ENCODE data around the gene DLG2. TPM values are rescaled to one million over a fixed set of nuclear protein-coding genes. Genes with fewer than 3 reads are reported as not detected.

Gene DLG2
- polyA plus RNA-seq, 3 donors = 0.24 to 0.39 TPM; not detected in 1

GRCh38 chr11:84655712-84656111 lies 971.4 kb downstream of the DLG2 start:
- peaks cover 0 to 7% (median 2%) of the 10 kb centered on the region in 7 donors for H3K9me3 Mint-ChIP-seq

GRCh38 chr11:84648471-84648870 lies 978.7 kb downstream of the DLG2 start:
- no peaks in the 10 kb centered on the region for H3K27me3 ChIP-seq (ENCODE audit: control insufficient read depth in 2 of 2, insufficient read depth in 2 of 2, low read length in 2 of 2)
- WGBS (ENCODE audit: insufficient coverage) = 100% methylated on average over 2 of the region's 5 CpGs
- no peak overlapping the region for H3K9ac ChIP-seq (ENCODE audit: insufficient read depth, low read length, poor library complexity, severe bottlenecking)
- no peaks in the 10 kb centered on the region for H3K36me3 ChIP-seq (replicated peaks in 1 of 2; ENCODE audit: control insufficient read depth in 1 of 2, insufficient read depth in 2 of 2, low read length in 2 of 2)
- H3K4me2 ChIP-seq (replicated peaks; ENCODE audit: extremely low read depth, low read length, poor library complexity, severe bottlenecking) = no peak overlapping the region
- intact Hi-C loops (cut with micrococcal nuclease) = no loop called here
- H4K20me1 ChIP-seq (ENCODE audit: insufficient read depth, low read length) = no peaks in the 10 kb centered on the region
- TF ChIP-seq CTCF (IDR thresholded peaks at IDR 0.05) = no peak
- H3K36me3 Mint-ChIP-seq = no peaks in the 10 kb centered on the region
- no peaks in the 10 kb centered on the region for H3K4me1 Mint-ChIP-seq
- H3K4me1 ChIP-seq (ENCODE audit: control insufficient read depth in 1 of 2, insufficient read depth in 2 of 2, low read length in 2 of 2) = no peaks in the 10 kb centered on the region
- H3K4me3 ChIP-seq (replicated peaks in 1 of 3; ENCODE audit: low read depth in 2 of 3, low read length in 3 of 3) = no peak overlapping the region
- no peak overlapping the region for H3K4me3 Mint-ChIP-seq
- H3K27me3 Mint-ChIP-seq (ENCODE audit: low read depth in 3 of 3) = peaks cover 0 to 2% (median 0%) of the 10 kb centered on the region in 3 donors
- no peak overlapping the region for H3K27ac ChIP-seq (ENCODE audit: low read depth in 1 of 2, low read length in 2 of 2)
- no peak overlapping the region for H2AFZ ChIP-seq (ENCODE audit: insufficient read depth, low read depth, low read length, poor library complexity, severe bottlenecking)
- no peaks in the 10 kb centered on the region for H3K79me2 ChIP-seq (ENCODE audit: insufficient read depth, low read length)
- H3K9me3 Mint-ChIP-seq = peaks cover 0 to 5% (median 0%) of the 10 kb centered on the region in 7 donors
- H3K9me3 ChIP-seq (replicated peaks in 1 of 2; ENCODE audit: control insufficient read depth in 1 of 2, insufficient read depth in 1 of 2, low read length in 2 of 2) = no peaks in the 10 kb centered on the region
- DNase-seq = no peak
- H3K27ac Mint-ChIP-seq = no peak overlapping the region

More at GRCh38 chr11:84655712-84656111, 971.4 kb downstream of the DLG2 start:
- DNase-seq = no peak
- no peaks in the 10 kb centered on the region for H3K36me3 ChIP-seq (replicated peaks in 1 of 2; ENCODE audit: control insufficient read depth in 1 of 2, insufficient read depth in 2 of 2, low read length in 2 of 2)
- intact Hi-C loops (cut with micrococcal nuclease) = no loop called here
- no peaks in the 10 kb centered on the region for H3K79me2 ChIP-seq (ENCODE audit: insufficient read depth, low read length)
- H3K4me1 ChIP-seq (ENCODE audit: control insufficient read depth in 1 of 2, insufficient read depth in 2 of 2, low read length in 2 of 2) = no peaks in the 10 kb centered on the region
- no peak overlapping the region for H3K27ac Mint-ChIP-seq
- H3K27me3 Mint-ChIP-seq (ENCODE audit: low read depth in 3 of 3) = no peaks in the 10 kb centered on the region
- no peak overlapping the region for H3K9ac ChIP-seq (ENCODE audit: insufficient read depth, low read length, poor library complexity, severe bottlenecking)
- no peaks in the 10 kb centered on the region for H3K4me1 Mint-ChIP-seq
- H2AFZ ChIP-seq (ENCODE audit: insufficient read depth, low read depth, low read length, poor library complexity, severe bottlenecking) = no peak overlapping the region
- H3K4me2 ChIP-seq (replicated peaks; ENCODE audit: extremely low read depth, low read length, poor library complexity, severe bottlenecking) = no peak overlapping the region
- no peak overlapping the region for H3K4me3 ChIP-seq (replicated peaks in 1 of 3; ENCODE audit: low read depth in 2 of 3, low read length in 3 of 3)
- no peaks in the 10 kb centered on the region for H3K36me3 Mint-ChIP-seq
- H3K27me3 ChIP-seq (ENCODE audit: control insufficient read depth in 2 of 2, insufficient read depth in 2 of 2, low read length in 2 of 2) = no peaks in the 10 kb centered on the region
- no peak overlapping the region for H3K4me3 Mint-ChIP-seq
- 100% methylated on average over 1 of the region's 1 CpG for WGBS (ENCODE audit: insufficient coverage)
- no peak overlapping the region for H3K27ac ChIP-seq (ENCODE audit: low read depth in 1 of 2, low read length in 2 of 2)
- no peaks in the 10 kb centered on the region for H4K20me1 ChIP-seq (ENCODE audit: insufficient read depth, low read length)
- TF ChIP-seq CTCF (IDR thresholded peaks at IDR 0.05) = no peak
- no peaks in the 10 kb centered on the region for H3K9me3 ChIP-seq (replicated peaks in 1 of 2; ENCODE audit: control insufficient read depth in 1 of 2, insufficient read depth in 1 of 2, low read length in 2 of 2)

Measured in CD14-positive monocyte (primary cell).